GM12891 (cell line): ENCODE results near the gene RASL12.

Experiments used
- DNase-seq: peaks from one replicate; pipeline ENCODE4 v3.0.0; 2011; ENCODE audit warnings: low spot score; ENCODE audit not compliant: insufficient read length
- FAIRE-seq: peaks from 2 replicates; lab custom pipeline; 2011; peaks lifted over from hg19 to GRCh38; lab: Jason Lieb, UNC
- PAX5 ChIP-seq: IDR thresholded peaks from 2 replicates; pipeline ENCODE4 v1.6.1; 2011; ENCODE audit warnings: low read length, moderate library complexity, mild to moderate bottlenecking; ENCODE audit not compliant: insufficient read depth, severe bottlenecking
- POLR2A ChIP-seq: IDR thresholded peaks from 2 replicates; pipeline ENCODE4 v1.6.1; 2011; ENCODE audit warnings: low read depth, low read length, control low read depth
- POLR2AphosphoS5 ChIP-seq: IDR thresholded peaks from 2 replicates; pipeline ENCODE4 v1.6.1; 2011; ENCODE audit warnings: low read depth, low read length, control low read depth
- POU2F2 ChIP-seq: IDR thresholded peaks from 2 replicates; pipeline ENCODE4 v1.6.1; 2011; ENCODE audit warnings: low read depth, mild to moderate bottlenecking, control low read depth, low read length, moderate library complexity
- SPI1 ChIP-seq: IDR thresholded peaks from 2 replicates; pipeline ENCODE4 v1.6.1; 2011; ENCODE audit warnings: low read depth, low read length, control low read depth
- TAF1 ChIP-seq: IDR thresholded peaks from 2 replicates; pipeline ENCODE4 v1.6.1; 2011; ENCODE audit warnings: low read depth, low read length, control low read depth

The RASL12 gene

GRCh38 chr15:65042776-65043327 lies 24.9 kb downstream of the RASL12 start:
- no peak for TF ChIP-seq TAF1
- no peak for TF ChIP-seq PAX5
- TF ChIP-seq POLR2A = no peak
- TF ChIP-seq POLR2AphosphoS5 = no peak
- TF ChIP-seq POU2F2 = no peak
- no peak for TF ChIP-seq SPI1
- DNase-seq = no peak
- no peak for FAIRE-seq

- no peak for DNase-seq
- no peak for FAIRE-seq
- TF ChIP-seq TAF1 (no peak), POU2F2 (no peak), SPI1 (no peak), POLR2AphosphoS5 (no peak), PAX5 (no peak), POLR2A (no peak)
These were observed 26.0 kb downstream of the RASL12 start for GRCh38 chr15:65041787-65042186.

GRCh38 chr15:65040461-65040860 lies 27.3 kb downstream of the RASL12 start:
- DNase-seq = no peak
- TF ChIP-seq TAF1 (no peak), POU2F2 (no peak), POLR2AphosphoS5 (no peak), SPI1 (0 out of 2 replicates have a peak, but pooled peaks have one; percentile 14), PAX5 (no peak)
- no peak for FAIRE-seq

- no peak for FAIRE-seq
- TF ChIP-seq SPI1 (no peak), POLR2AphosphoS5 (no peak), PAX5 (no peak), POLR2A (no peak), TAF1 (no peak), POU2F2 (no peak)
- no peak for DNase-seq
These were observed 29.0 kb downstream of the RASL12 start for GRCh38 chr15:65038836-65039235.

GRCh38 chr15:65038428-65038827 lies 29.4 kb downstream of the RASL12 start:
- FAIRE-seq = no peak
- TF ChIP-seq PAX5 = no peak
- no peak for TF ChIP-seq POLR2A
- no peak for TF ChIP-seq TAF1
- no peak for TF ChIP-seq SPI1
- no peak for TF ChIP-seq POLR2AphosphoS5
- TF ChIP-seq POU2F2 = no peak
- DNase-seq = no peak

- FAIRE-seq = no peak
- DNase-seq = no peak
- TF ChIP-seq SPI1 = no peak
- TF ChIP-seq TAF1 = no peak
- no peak for TF ChIP-seq PAX5
- TF ChIP-seq POLR2A = no peak
- TF ChIP-seq POU2F2 = no peak
- TF ChIP-seq POLR2AphosphoS5 = no peak
These were observed 30.5 kb downstream of the RASL12 start for GRCh38 chr15:65037309-65037708.

- FAIRE-seq (no peak), DNase-seq (no peak)
- TF ChIP-seq SPI1 (peak; percentile 44; the same call in 1 of the 2 replicates), TAF1 (no peak), PAX5 (no peak), POU2F2 (no peak)
These were observed 33.1 kb downstream of the RASL12 start for GRCh38 chr15:65034719-65035118.

- DNase-seq (no peak), FAIRE-seq (peak; percentile 58)
- no peak for TF ChIP-seq POU2F2
- TF ChIP-seq PAX5 = no peak
- no peak for TF ChIP-seq TAF1
- no peak for TF ChIP-seq SPI1
- TF ChIP-seq POLR2AphosphoS5 = no peak
- no peak for TF ChIP-seq POLR2A
These were observed 34.0 kb downstream of the RASL12 start for GRCh38 chr15:65033659-65034269.

- DNase-seq (no peak), FAIRE-seq (peak; percentile 89)
- TF ChIP-seq PAX5 (peak; percentile 35), TAF1 (no peak), SPI1 (0 out of 2 replicates have a peak, but pooled peaks have one; percentile 1)
These were observed 34.8 kb downstream of the RASL12 start for GRCh38 chr15:65032801-65033537.

GRCh38 chr15:65029736-65030208 lies 38.0 kb downstream of the RASL12 start:
- DNase-seq = no peak
- no peak for FAIRE-seq
- TF ChIP-seq POLR2AphosphoS5 = no peak
- TF ChIP-seq POLR2A = no peak
- no peak for TF ChIP-seq PAX5
- TF ChIP-seq POU2F2 = no peak
- TF ChIP-seq SPI1 = no peak
- no peak for TF ChIP-seq TAF1
